Stimulated activated CD4-positive, alpha-beta T cell treated with anti-CD3 and anti-CD28 coated beads, Interleukin-1b, Interleukin-23, amount 100 ng/mL, for 1 hour (primary cell): ENCODE results near the gene NAALADL2.

ENCODE experiments used
- DNase-seq, 2 donors: peaks; one replicate each; pipeline ENCODE4 v3.0.0-alpha.2; 2020; ENCODE audit warnings: low read depth in 2 of 2

Gene NAALADL2

GRCh38 chr3:175308097-175308496, 449.0 kb downstream of the NAALADL2 start:
- DNase-seq, result no peak

- no peak for DNase-seq
These were observed 450.9 kb downstream of the NAALADL2 start for GRCh38 chr3:175310046-175310445.

- DNase-seq, result no peak
These were observed 452.3 kb downstream of the NAALADL2 start for GRCh38 chr3:175311404-175311803.

GRCh38 chr3:175311946-175312345, 452.8 kb downstream of the NAALADL2 start:
- no peak for DNase-seq

GRCh38 chr3:175312791-175313190, 453.7 kb downstream of the NAALADL2 start:
- no peak for DNase-seq

GRCh38 chr3:175316799-175317198, 457.7 kb downstream of the NAALADL2 start:
- no peak for DNase-seq

GRCh38 chr3:175325440-175325839, 466.3 kb downstream of the NAALADL2 start:
- no peak for DNase-seq

GRCh38 chr3:175326041-175326440, 466.9 kb downstream of the NAALADL2 start:
- no peak for DNase-seq

GRCh38 chr3:175329373-175329772, 470.2 kb downstream of the NAALADL2 start:
- DNase-seq, result no peak

GRCh38 chr3:175335229-175335628, 476.1 kb downstream of the NAALADL2 start:
- DNase-seq, result no peak

GRCh38 chr3:175336406-175337133, 477.4 kb downstream of the NAALADL2 start:
- no peak for DNase-seq

GRCh38 chr3:175337631-175338030, 478.5 kb downstream of the NAALADL2 start:
- no peak for DNase-seq

GRCh38 chr3:175338775-175339535, 479.8 kb downstream of the NAALADL2 start:
- DNase-seq, result no peak

GRCh38 chr3:175340338-175341015, 481.3 kb downstream of the NAALADL2 start:
- DNase-seq, result no peak

GRCh38 chr3:175342196-175342595, 483.1 kb downstream of the NAALADL2 start:
- DNase-seq, result no peak

- no peak for DNase-seq
These were observed 484.8 kb downstream of the NAALADL2 start for GRCh38 chr3:175343946-175344345.

GRCh38 chr3:175346573-175347356, 487.6 kb downstream of the NAALADL2 start:
- DNase-seq, result no peak

GRCh38 chr3:175349168-175349567, 490.0 kb downstream of the NAALADL2 start:
- DNase-seq, result no peak

GRCh38 chr3:175355801-175356335, 496.7 kb downstream of the NAALADL2 start:
- DNase-seq, result no peak

GRCh38 chr3:175356899-175357324, 497.8 kb downstream of the NAALADL2 start:
- DNase-seq, result no peak

GRCh38 chr3:175357758-175358157, 498.6 kb downstream of the NAALADL2 start:
- no peak for DNase-seq
